ENCODE results near the gene EOGT. TPM values are rescaled to one million over a fixed set of nuclear protein-coding genes. Genes with fewer than 3 reads are reported as not detected.
A peak's percentile ranks its signal among the peaks of the same experiment; 100 is the strongest.

The EOGT gene
- total RNA-seq (2021; fragmentation: NEBNext Ultra II Directional; extraction: Animal tissue kit (Norgen Biotek cat#: 25700)), result 10 to 100 TPM; 26.9 to 31.6 (median 28.2) TPM
- long read RNA-seq, full-length matches to known transcripts, result 10 of 15 reads
- long read RNA-seq, partial matches to known transcripts, result 2 of 15 reads
- long read RNA-seq, other reads (novel, unspliced or antisense), result 3 of 15 reads

DNA sequence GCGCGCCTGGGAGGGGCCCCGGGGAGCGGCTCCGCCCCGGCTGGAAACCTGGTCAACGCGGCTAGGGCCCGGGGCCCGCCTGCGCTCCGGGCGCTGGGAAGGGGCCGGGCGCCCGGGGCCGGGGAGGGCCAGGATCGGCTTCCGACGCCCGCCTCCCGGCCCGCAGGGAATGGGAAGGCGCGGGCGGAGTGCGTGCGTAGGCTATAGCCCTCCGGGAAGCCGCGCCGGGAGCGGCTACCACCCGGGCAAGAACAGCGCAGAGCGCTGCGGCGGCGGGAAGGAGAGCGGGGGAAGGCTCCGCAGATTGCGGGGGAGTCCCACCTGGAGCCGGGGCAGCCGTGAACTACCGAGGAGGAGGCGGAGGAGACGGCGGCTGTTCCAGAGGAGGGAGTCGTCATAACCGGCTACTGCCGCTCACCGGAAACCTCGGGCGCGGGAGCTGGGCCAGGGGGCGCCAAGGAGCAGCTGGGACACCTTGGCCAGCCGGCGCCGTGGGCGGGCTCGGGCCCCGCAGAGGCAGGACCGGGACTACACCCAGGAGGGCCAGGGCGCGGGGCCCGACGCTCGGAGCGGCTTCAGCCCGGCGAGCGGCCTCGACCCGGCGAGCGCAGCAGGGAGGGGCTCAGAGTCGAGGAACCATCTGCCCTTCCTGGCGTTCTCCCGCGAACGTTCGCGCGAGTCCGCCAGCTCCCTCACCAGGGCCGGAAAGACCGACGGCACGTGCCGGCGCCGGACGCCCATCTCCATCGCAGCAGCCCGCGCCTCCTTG is at the start of gene EOGT:
TSS of gene EOGT (minus strand) at position 432 of the 769 bp plus-strand sequence. CDS start 3,838 bp downstream, outside the sequence.
- peak within 1 kb of the TSS; percentile 91 for H3K27ac Mint-ChIP-seq
- peaks cover 70% of the 10 kb centered on the region for H3K4me1 Mint-ChIP-seq (ENCODE audit: low read depth)
- peak within 1 kb of the TSS; percentile 89 for H3K4me3 Mint-ChIP-seq
- DNase-seq, result peak; percentile 80
- no peaks in the 10 kb centered on the region for H3K27me3 Mint-ChIP-seq (ENCODE audit: insufficient read depth)
- TF ChIP-seq, protein P1, sequence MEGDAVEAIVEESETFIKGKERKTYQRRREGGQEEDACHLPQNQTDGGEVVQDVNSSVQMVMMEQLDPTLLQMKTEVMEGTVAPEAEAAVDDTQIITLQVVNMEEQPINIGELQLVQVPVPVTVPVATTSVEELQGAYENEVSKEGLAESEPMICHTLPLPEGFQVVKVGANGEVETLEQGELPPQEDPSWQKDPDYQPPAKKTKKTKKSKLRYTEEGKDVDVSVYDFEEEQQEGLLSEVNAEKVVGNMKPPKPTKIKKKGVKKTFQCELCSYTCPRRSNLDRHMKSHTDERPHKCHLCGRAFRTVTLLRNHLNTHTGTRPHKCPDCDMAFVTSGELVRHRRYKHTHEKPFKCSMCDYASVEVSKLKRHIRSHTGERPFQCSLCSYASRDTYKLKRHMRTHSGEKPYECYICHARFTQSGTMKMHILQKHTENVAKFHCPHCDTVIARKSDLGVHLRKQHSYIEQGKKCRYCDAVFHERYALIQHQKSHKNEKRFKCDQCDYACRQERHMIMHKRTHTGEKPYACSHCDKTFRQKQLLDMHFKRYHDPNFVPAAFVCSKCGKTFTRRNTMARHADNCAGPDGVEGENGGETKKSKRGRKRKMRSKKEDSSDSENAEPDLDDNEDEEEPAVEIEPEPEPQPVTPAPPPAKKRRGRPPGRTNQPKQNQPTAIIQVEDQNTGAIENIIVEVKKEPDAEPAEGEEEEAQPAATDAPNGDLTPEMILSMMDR (IDR thresholded peaks at IDR 0.05), result peak; percentile 81
- peaks cover 47% of the 10 kb centered on the region for H3K36me3 Mint-ChIP-seq (ENCODE audit: low read depth)
- H3K9me3 Mint-ChIP-seq, result no peaks in the 10 kb centered on the region

- no peak overlapping the region for H3K4me3 Mint-ChIP-seq
- H3K9me3 Mint-ChIP-seq, result no peaks in the 10 kb centered on the region
- H3K27me3 Mint-ChIP-seq (ENCODE audit: insufficient read depth), result no peaks in the 10 kb centered on the region
- H3K4me1 Mint-ChIP-seq (ENCODE audit: low read depth), result peaks cover 8% of the 10 kb centered on the region
- TF ChIP-seq, protein P1 (IDR thresholded peaks at IDR 0.05), result no peak
- H3K27ac Mint-ChIP-seq, result no peak overlapping the region
- no peak for DNase-seq
- H3K36me3 Mint-ChIP-seq (ENCODE audit: low read depth), result peaks cover 33% of the 10 kb centered on the region
Measured at GRCh38 chr3:69059688-69060087, 46.2 kb upstream of the EOGT start.

- H3K4me3 Mint-ChIP-seq, result no peak overlapping the region
- TF ChIP-seq, protein P1 (IDR thresholded peaks at IDR 0.05), result no peak
- H3K27me3 Mint-ChIP-seq (ENCODE audit: insufficient read depth), result no peaks in the 10 kb centered on the region
- peaks cover 33% of the 10 kb centered on the region for H3K36me3 Mint-ChIP-seq (ENCODE audit: low read depth)
- no peak overlapping the region; the same call in 1 of the 2 replicates for H3K27ac Mint-ChIP-seq
- peaks cover under 1% of the 10 kb centered on the region; the same call in 1 of the 2 replicates for H3K4me1 Mint-ChIP-seq (ENCODE audit: low read depth)
- H3K9me3 Mint-ChIP-seq, result no peaks in the 10 kb centered on the region
- no peak for DNase-seq
Measured at GRCh38 chr3:69058947-69059224, 45.4 kb upstream of the EOGT start.

DNA sequence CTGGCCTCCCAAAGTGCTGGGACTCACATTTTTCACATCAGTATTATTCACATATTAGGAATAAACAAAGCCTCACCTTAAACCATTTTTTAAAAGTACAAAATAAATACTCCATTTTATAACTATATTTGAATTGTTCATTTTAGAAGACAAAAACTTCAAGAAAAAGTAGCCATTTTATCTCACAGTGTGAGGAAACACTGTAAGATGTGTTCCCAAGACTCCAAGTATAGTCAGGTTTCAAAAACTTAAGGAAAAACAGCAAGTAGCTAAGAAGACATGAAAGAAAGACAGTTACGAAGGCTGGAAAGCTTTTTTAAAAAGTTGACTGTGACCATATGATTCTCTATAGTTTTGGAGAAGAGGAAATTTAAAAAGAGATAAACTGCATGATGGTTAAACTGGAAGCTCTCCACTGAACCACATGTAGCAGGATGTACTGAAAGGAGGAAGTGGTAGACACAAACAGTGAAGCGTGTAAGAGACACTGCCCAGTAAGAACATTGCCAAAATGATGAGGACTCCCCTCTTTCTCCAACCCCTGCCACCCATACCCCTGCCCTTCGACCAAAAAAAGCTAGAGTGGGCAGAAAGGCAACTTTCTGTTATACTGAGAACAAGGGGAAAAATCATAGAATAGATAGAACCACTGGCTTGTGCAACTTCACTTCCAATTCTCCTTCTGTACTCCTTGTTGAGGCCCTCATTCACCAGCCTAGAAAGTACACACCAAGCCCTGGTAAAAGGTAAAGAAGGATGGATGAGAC is 44.9 kb upstream of the EOGT start:
- Mint-ChIP-seq H3K4me3 (no peak overlapping the region), H3K36me3 (ENCODE audit: low read depth) (peaks cover 33% of the 10 kb centered on the region), H3K4me1 (ENCODE audit: low read depth) (no peaks in the 10 kb centered on the region), H3K9me3 (no peaks in the 10 kb centered on the region), H3K27me3 (ENCODE audit: insufficient read depth) (no peaks in the 10 kb centered on the region), H3K27ac (no peak overlapping the region)
- DNase-seq, result no peak
- TF ChIP-seq, protein P1 (IDR thresholded peaks at IDR 0.05), result no peak

DNA sequence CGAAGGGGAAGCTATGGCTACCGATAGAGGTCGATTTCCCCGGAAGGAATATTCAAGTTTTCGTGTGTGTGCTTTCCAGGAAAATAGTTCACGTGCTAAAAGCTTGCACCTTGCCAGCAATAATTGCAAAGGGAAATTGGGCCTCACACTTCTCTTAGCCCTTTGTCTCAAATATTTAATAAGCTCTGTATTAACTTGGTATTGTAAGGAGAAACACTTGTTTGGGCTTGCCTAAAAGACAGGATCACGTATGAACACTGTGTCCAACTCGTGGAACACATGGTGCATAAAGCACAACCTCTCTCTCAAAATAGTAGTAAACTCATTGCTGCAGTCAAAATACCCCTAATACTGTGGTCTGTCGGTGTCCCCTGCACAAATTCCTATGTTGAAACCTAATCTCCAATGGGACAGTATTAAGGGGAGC is 39.0 kb upstream of the EOGT start:
- peak overlapping the region; percentile 91 for H3K4me3 Mint-ChIP-seq
- H3K27me3 Mint-ChIP-seq (ENCODE audit: insufficient read depth), result no peaks in the 10 kb centered on the region
- no peaks in the 10 kb centered on the region for H3K9me3 Mint-ChIP-seq
- H3K4me1 Mint-ChIP-seq (ENCODE audit: low read depth), result peaks cover 28% of the 10 kb centered on the region
- H3K36me3 Mint-ChIP-seq (ENCODE audit: low read depth), result peaks cover 35% of the 10 kb centered on the region
- H3K27ac Mint-ChIP-seq, result peak overlapping the region; percentile 99
- TF ChIP-seq, protein P1 (IDR thresholded peaks at IDR 0.05), result no peak
- DNase-seq, result no peak
